PC-9 (cell line): ENCODE measurements around the gene SUPV3L1. TPM values are rescaled to one million over a fixed set of nuclear protein-coding genes. Genes with fewer than 3 reads are reported as not detected.
A peak's percentile ranks its signal among the peaks of the same experiment; 100 is the strongest.

Experiments used
- BruUV-seq: library from RNA; stranded (reverse); fragments of 400-500 nt; replicated peaks from 2 replicates; lab custom pipeline; 2021; lab: Mats Ljungman, UMichigan
- CTCF ChIA-PET: fragments of 300-600 bp; sonication (Branson Sonifier 250); formaldehyde crosslinking; loops from one replicate; lab custom pipeline; 2022; ENCODE audit warnings: antibody characterized with exemption; lab: Charles Lee
- POLR2A ChIA-PET: fragments of 300-600 bp; sonication (Branson Sonifier 250); formaldehyde crosslinking; loops from one replicate; lab custom pipeline; 2022; ENCODE audit warnings: antibody characterized with exemption; ENCODE audit not compliant: unreplicated experiment; lab: Charles Lee
- DNase-seq, 2 experiments: peaks; one replicate each; pipeline versions ENCODE4 v3.0.0 to v3.0.0-alpha.2; 2015 to 2022; ENCODE audit warnings: mixed read lengths in 1 of 2
- H2AFZ ChIP-seq: fragments of 200-600 bp; sonication (generic); 2 replicates; pipeline ENCODE4 v1.8.1; 2017; ENCODE audit warnings: antibody characterized with exemption
- H3F3A ChIP-seq: fragments of 200-600 bp; sonication (generic); 2 replicates; pipeline ENCODE4 v1.8.1; 2017; ENCODE audit warnings: antibody characterized with exemption, mild to moderate bottlenecking, low read depth; ENCODE audit not compliant: insufficient read depth
- H3K27ac ChIP-seq: fragments of 200-600 bp; sonication (generic); 2 replicates; pipeline ENCODE4 v1.6.1; 2016; ENCODE audit warnings: mixed run types
- H3K27me3 ChIP-seq: fragments of 200-600 bp; sonication (generic); 2 replicates; pipeline ENCODE4 v1.6.1; 2016; ENCODE audit warnings: low read depth, mixed run types; ENCODE audit not compliant: insufficient read depth
- H3K36me3 ChIP-seq: fragments of 200-600 bp; sonication (generic); 2 replicates; pipeline ENCODE4 v1.6.1; 2016; ENCODE audit warnings: low read depth, mixed run types
- H3K4me1 ChIP-seq: fragments of 200-600 bp; sonication (generic); replicated peaks from 2 replicates; pipeline ENCODE4 v1.6.1; 2016; ENCODE audit warnings: mixed run types; ENCODE audit not compliant: insufficient read depth
- H3K4me2 ChIP-seq: fragments of 200-600 bp; sonication (generic); 2 replicates; pipeline ENCODE4 v1.6.1; 2017; ENCODE audit warnings: mixed run types
- H3K4me3 ChIP-seq: fragments of 200-600 bp; sonication (generic); 2 replicates; pipeline ENCODE4 v1.6.1; 2016; ENCODE audit warnings: mixed run types
- H3K79me2 ChIP-seq: fragments of 200-600 bp; sonication (generic); 2 replicates; pipeline ENCODE4 v1.6.1; 2017; ENCODE audit warnings: low read depth, mixed run types
- H3K9me2 ChIP-seq: fragments of 200-600 bp; sonication (generic); 2 replicates; pipeline ENCODE4 v1.8.1; 2017; ENCODE audit warnings: mild to moderate bottlenecking; ENCODE audit not compliant: insufficient read depth
- H3K9me3 ChIP-seq: fragments of 200-600 bp; sonication (generic); 2 replicates; pipeline ENCODE4 v1.8.1; 2016; ENCODE audit warnings: low read depth; ENCODE audit not compliant: insufficient read depth
- H4K20me1 ChIP-seq: fragments of 200-600 bp; sonication (generic); 2 replicates; pipeline ENCODE4 v1.8.1; 2017; ENCODE audit not compliant: insufficient read depth
- CTCF ChIP-seq: fragments of 200-600 bp; sonication (generic); conservative IDR thresholded peaks from 2 replicates; pipeline ENCODE4 v1.6.1; 2017; ENCODE audit warnings: mixed run types, antibody characterized with exemption, mild to moderate bottlenecking, moderate library complexity
- EZH2 ChIP-seq: fragments of 200-600 bp; sonication (generic); IDR thresholded peaks from 2 replicates; pipeline ENCODE4 v1.8.0; 2017; ENCODE audit warnings: antibody characterized with exemption, low read depth
- intact Hi-C: fragments of 100-400 bp; cut with micrococcal nuclease; formaldehyde crosslinking; loops from one replicate; pipeline ENCODE4 v1.10.0; 2022; ENCODE audit not compliant: unreplicated experiment
- total RNA-seq: library from RNA; stranded (reverse); gene quantifications from 2 replicates; pipeline ENCODE4 v1.2.3, GENCODE V29; 2021

SUPV3L1 gene
- total RNA-seq, 1 experiment from 2014 or later: 55.7 TPM

GRCh38 chr10:69234447-69234846 is 54.4 kb downstream of the SUPV3L1 start:
- no peak for DNase-seq
- intact Hi-C loops: loop anchor here (5.0 kb wide), 1 partner anchor 83 kb away; no protein-coding TSS in a partner anchor
- no peaks in the 10 kb centered on the region for H3K9me2 ChIP-seq
- peaks cover 89% of the 10 kb centered on the region for H3K79me2 ChIP-seq
- H4K20me1 ChIP-seq: peaks cover 14% of the 10 kb centered on the region
- H2AFZ ChIP-seq: no peak overlapping the region
- H3K4me1 ChIP-seq: peaks cover 56% of the 10 kb centered on the region
- no peaks in the 10 kb centered on the region for H3K9me3 ChIP-seq
- peak overlapping the region; percentile 72 for H3K4me3 ChIP-seq
- ChIA-PET CTCF (interaction anchor here (0.6 kb wide), 1 partner anchor 229 kb away, joined by 5 read pairs; no protein-coding TSS in a partner anchor), POLR2A (interaction anchor here (1.2 kb wide), 1 partner anchor 12 kb away, joined by 6 read pairs; no protein-coding TSS in a partner anchor)
- H3K27me3 ChIP-seq: no peaks in the 10 kb centered on the region
- peaks cover 50% of the 10 kb centered on the region for H3F3A ChIP-seq
- TF ChIP-seq CTCF (no peak), EZH2 (no peak)
- H3K36me3 ChIP-seq: peaks cover 4% of the 10 kb centered on the region; the same call in 1 of the 2 replicates
- peak overlapping the region; percentile 76 for H3K4me2 ChIP-seq
- peak overlapping the region; percentile 96 for H3K27ac ChIP-seq
- no TSS peak for BruUV-seq

- H3K4me2 ChIP-seq: peak overlapping the region; percentile 76
- TF ChIP-seq CTCF (peak; percentile 98), EZH2 (no peak)
- intact Hi-C loops: loop anchor here (1.0 to 5.0 kb wide), 5 partner anchors 95 to 401 kb away; no protein-coding TSS in a partner anchor
- H3K9me2 ChIP-seq: no peaks in the 10 kb centered on the region
- H3K9me3 ChIP-seq: no peaks in the 10 kb centered on the region
- no peak overlapping the region for H2AFZ ChIP-seq
- peaks cover 28% of the 10 kb centered on the region for H3K4me1 ChIP-seq
- no TSS peak for BruUV-seq
- peak; percentile 62 to 90 for DNase-seq
- no peak overlapping the region for H3K4me3 ChIP-seq
- CTCF ChIA-PET: interaction anchor here (1.5 kb wide), 1 partner anchor 155 kb away, joined by 9 read pairs; no protein-coding TSS in a partner anchor
- H3K27me3 ChIP-seq: no peaks in the 10 kb centered on the region
- peak overlapping the region; percentile 37; the same call in 1 of the 2 replicates for H3K27ac ChIP-seq
- POLR2A ChIA-PET: no interaction called here
- peaks cover 26% of the 10 kb centered on the region for H3K36me3 ChIP-seq
- peaks cover 82% of the 10 kb centered on the region for H3K79me2 ChIP-seq
- peaks cover 51% of the 10 kb centered on the region for H3F3A ChIP-seq
- H4K20me1 ChIP-seq: peaks cover 29% of the 10 kb centered on the region
These were observed 57.6 kb downstream of the SUPV3L1 start for GRCh38 chr10:69237528-69238159.

GRCh38 chr10:69239136-69239535 is 59.1 kb downstream of the SUPV3L1 start:
- ChIA-PET CTCF (interaction anchor here (0.6 to 1.5 kb wide), 5 partner anchors 46 to 248 kb away, joined by 3 to 20 read pairs (median 8); no protein-coding TSS in a partner anchor), POLR2A (no interaction called here)
- H3K27ac ChIP-seq: no peak overlapping the region
- intact Hi-C loops: loop anchor here (5.0 kb wide), 2 partner anchors 168 to 232 kb away; no protein-coding TSS in a partner anchor
- peaks cover 41% of the 10 kb centered on the region for H3K36me3 ChIP-seq
- no peak for TF ChIP-seq CTCF
- TF ChIP-seq EZH2: no peak
- H3K4me3 ChIP-seq: no peak overlapping the region
- no peak overlapping the region for H3K4me2 ChIP-seq
- H3K9me2 ChIP-seq: no peaks in the 10 kb centered on the region
- no peaks in the 10 kb centered on the region for H3K9me3 ChIP-seq
- DNase-seq: no peak
- no peaks in the 10 kb centered on the region for H3K27me3 ChIP-seq
- H2AFZ ChIP-seq: no peak overlapping the region
- H3F3A ChIP-seq: peaks cover 48% of the 10 kb centered on the region
- peaks cover 26% of the 10 kb centered on the region for H3K4me1 ChIP-seq
- peaks cover 67% of the 10 kb centered on the region for H3K79me2 ChIP-seq
- peaks cover 39% of the 10 kb centered on the region for H4K20me1 ChIP-seq
- BruUV-seq: no TSS peak
